GM21786 (cell line): ENCODE data around the gene CHSY3.
A peak's percentile ranks its signal among the peaks of the same experiment; 100 is the strongest.

Experiments used
- ATAC-seq: cut with Tn5 transposase; IDR thresholded peaks from one replicate; pipeline ENCODE4 v1.9.1; 2021; ENCODE audit not compliant: unreplicated experiment

CHSY3 gene

DNA sequence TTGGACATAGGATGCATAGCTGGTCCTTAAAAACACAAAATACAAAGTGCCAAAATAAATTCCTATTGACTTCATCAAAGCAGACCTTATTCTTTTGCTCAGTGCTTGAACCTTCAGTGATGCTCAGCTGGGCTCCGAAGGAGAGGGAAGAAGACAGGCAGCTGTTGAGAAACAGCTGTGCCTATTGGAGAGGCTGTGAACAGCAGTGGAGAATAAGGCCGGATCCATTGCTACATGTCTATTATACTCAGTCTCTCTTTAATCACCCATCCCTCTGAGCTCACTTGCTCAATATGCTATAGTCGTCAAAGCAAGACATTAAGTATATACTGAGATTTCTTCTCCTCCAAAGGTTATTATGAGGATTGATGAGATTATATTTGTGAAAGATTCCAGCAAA lies 174.4 kb downstream of the CHSY3 start:
- ATAC-seq: no peak

DNA sequence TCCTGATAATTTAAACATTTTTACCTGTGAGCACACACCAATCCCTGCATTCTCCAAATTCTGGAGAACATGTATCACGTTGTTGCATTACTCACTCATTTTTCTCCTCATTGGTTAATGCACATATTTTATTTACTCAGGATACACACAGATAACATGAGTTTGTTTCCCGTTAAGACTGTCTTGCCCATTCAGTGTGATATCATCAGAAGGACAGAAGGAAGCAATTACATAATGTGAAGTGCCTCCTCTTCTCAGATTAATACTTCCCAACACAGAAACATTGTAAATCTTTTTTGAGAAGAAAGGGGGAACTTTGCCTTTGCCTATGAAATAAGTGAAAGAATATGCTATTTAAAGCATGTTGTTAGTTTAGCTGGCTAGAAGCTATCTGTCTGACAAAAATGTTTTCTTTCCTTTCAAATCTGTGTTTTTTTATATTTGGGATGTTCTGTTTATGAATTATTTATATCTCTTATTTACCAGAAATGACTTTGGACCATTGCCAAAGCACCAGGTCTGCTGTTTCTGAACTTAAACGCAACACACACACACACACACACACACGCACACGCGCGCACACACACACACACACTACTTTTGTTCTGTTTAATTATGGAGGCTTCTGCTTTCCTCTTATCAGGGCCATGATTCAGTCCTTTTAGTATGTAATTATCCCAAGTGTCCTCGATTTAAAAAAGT lies 186.5 kb downstream of the CHSY3 start:
- ATAC-seq: no peak

DNA sequence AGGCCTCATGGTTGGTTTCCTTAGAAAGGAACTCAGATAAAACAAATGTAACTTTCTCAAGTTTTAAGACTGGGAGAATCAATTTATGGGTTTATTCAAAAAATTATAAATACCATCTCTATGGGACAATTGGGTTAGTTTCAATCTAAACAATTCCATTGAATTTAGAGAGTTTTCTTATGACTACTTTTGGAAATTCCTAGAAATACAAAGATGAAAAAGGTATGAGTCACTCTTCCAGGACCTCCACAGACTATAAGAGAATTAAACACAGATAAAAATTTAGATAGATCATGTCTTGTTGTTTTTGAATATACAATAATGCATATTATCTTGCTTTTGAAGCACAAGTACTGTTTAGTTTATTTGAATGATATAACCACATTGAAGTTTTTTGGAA lies 188.7 kb downstream of the CHSY3 start:
- ATAC-seq: no peak

DNA sequence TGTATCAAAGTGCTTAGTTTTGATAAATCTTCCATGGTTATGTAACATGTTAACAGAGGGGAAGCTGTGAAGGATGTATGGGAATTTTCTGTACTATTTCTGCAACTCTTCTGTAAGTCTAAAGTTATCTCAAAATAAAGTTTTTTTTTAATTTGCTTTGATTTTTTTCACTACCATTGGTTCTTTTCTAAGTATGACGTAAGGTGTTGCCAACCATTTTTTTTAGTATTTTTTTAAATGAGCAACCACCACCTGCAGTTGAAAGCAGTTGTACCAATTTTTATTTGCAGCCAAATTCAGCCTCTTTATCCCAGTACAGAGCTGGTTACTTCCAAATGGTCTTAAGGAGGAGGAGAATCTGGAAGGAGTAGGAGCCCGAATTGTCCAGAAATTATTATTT lies 192.2 kb downstream of the CHSY3 start:
- no peak for ATAC-seq

DNA sequence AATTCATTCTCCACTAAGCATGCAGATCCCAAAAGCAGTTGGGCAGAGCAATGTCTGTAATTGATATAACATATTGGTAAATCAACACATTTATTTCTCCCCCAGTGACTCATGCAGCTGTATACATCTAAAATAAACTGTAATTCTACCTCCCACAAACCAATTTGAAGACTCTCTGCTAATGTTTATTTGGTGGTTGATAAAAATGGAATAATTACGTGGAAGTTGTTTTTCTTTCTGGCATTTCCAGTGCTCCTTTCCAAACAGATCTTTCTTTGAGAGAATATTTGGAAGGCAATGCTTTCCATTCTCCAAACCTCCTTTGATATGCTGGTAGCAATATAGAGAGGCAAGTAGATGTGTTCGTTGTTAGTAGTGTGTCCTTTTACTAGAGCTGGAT lies 194.7 kb downstream of the CHSY3 start:
- ATAC-seq: no peak

DNA sequence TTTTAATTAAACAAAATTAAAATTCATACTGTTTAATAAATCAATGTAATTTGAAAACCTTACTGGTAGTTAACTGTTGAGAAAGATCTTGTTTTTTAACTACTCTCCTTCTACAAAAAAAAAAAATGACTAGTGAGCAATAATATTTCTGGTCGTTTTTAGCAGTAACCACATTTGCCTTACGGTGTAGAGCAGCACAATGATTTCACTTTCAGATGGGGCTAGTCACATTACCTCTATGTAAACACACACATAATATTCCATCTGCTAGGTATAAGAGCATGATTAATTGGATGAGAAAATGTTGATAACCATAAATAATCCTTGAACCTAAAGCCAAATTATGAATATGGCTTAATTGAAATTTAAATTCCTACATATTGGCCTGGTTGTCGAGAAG lies 198.1 kb downstream of the CHSY3 start:
- ATAC-seq: peak; percentile 55

DNA sequence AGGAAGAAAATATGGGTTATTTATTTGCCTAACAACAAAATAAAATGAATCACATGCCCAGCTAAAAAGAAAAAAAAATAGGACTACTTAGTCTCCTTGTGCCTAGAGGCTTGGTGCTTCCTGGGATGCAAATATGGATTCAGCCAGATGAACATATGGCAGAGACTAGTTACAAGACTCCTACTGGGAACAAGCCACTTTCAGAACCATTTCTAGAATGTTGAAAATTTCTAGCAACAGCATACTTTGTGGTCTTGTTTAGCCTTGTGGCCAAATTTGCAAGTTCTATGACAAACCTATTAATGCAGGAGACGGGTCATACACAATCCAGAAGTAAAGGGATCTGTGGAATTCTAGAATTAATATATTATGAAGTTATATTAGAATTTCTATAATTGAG lies 198.7 kb downstream of the CHSY3 start:
- ATAC-seq: no peak

- ATAC-seq: no peak
Measured at GRCh38 chr5:130104895-130105688, 200.8 kb downstream of the CHSY3 start.

DNA sequence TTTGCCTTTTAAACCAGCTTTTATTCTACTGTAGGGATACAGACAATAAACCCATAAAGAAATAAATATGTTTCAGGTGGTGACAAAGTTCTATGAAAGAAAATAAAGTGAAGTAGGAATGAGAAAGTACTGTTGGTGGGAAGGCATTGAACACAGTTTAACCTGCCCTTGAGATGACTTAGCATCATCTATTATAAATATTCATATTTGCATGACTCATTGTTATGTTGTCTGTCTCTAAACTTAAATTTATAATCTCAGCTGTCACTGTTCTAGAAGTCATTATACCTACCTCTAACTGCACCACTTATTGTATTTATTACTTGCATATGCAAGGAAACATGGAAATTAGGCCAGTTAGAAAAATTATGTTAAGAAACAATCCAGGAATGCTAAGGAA lies 202.2 kb downstream of the CHSY3 start:
- no peak for ATAC-seq

DNA sequence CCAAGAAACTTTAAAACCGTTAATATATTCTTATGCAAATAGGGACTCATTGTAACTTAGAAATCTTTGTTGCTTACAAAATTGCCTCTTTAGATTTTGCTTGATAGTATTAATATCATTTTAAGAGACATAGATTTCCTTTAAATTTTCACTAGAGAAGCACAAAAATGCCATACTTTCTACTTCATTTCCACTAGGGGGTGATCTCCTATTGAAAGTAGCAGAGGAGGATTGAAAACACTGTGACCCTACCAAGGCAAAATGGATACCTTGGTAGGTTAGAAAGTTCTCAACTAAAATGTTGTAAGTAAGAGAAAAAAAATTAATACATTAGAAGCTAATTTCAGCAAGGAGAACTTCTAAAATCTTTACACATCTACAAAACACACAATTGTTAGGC lies 204.9 kb downstream of the CHSY3 start:
- peak; percentile 59 for ATAC-seq

DNA sequence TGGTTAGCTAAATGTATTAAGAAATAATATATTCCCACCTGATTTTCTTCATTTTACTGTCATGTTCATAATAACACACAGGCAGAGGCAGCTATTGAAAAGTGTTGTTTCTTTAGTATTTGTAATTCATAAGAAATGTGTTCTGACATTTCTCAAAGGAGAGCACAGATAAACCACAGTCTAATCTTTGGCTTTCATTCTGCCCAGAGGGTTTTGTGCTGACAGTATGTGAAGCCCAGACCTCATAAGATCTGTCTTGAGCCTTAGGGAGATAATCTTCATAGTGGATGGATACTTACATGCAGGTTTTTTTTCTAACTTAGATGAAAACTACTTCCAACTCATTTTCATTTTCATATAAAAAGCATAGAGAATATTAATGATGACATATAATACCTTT lies 206.1 kb downstream of the CHSY3 start:
- ATAC-seq: no peak

GRCh38 chr5:130111746-130112145 lies 207.5 kb downstream of the CHSY3 start:
- no peak for ATAC-seq

DNA sequence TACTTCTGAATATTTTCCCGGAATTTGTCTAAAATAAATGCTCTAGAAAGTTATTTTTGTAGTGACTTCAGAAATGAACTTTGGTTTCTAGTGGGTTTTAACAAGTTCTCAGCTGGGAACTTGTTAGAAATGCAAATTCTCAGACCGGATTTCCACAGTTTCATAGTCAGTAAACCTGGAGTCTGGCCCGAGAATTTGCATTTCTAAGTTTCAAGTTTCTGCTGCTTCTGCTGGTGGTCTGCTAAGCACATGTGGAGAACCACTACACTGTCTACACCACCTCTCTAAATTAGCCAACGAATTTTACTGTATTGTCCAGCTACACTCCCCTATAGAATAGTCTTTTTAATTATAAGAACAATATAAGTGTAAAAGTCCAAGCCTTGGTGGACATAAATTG lies 208.0 kb downstream of the CHSY3 start:
- peak; percentile 68 for ATAC-seq

DNA sequence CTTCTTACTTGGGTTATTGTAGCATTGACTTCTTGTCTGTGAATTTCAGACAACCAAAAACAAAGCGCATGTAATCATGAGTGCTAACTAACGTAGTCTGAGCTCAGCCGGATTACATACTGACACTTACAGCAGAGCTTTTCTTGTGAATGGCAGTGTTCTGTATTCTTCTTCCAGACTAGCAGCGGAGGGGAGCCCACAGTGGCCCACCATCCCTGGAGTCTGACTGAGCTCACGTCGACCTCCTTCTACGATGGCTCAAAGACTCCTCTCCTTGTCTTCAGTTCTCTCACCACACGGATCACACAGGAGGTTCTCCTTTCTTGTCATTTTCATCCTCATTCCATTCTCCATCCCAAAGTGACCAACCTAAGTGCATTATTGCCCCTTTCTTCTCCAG lies 211.4 kb downstream of the CHSY3 start:
- no peak for ATAC-seq

- no peak for ATAC-seq
Measured at GRCh38 chr5:130116462-130116861, 212.2 kb downstream of the CHSY3 start.

DNA sequence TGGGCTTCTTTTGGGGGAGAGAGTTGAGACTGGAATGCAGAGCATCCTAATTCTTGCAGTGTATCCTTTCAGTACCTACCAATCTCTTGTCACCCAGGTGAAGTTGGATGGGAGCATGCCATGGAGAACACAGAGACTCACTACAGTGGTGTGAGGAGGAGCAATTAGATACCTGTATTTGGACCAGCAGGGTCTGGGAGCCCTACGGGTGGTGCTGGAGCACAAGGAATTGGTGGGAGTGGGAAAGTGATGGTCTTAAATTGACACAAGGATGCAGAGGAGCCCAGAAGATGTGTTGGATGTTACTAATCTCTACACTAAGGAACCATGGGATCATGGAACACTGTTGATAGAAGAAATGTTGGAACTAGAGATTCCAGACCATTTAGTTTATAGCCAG lies 212.7 kb downstream of the CHSY3 start:
- ATAC-seq: no peak

DNA sequence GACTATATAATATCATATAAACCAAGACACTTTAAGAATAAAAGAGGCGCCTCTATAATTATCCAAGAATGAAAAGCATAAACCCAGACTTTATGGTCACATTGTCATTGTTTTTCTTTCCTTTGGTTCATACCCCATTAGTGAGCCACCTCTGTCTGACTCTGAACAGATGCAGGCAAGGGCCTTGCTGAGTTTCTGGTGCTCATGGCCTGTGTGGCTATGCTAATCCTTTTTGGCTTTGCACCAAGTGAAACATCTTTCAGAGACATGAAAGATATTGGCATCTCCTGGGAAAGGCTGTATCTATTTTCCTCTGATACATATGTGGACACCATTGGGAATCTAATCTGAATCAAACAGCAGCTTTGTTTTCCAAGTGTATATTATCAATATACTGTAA lies 222.5 kb downstream of the CHSY3 start:
- no peak for ATAC-seq

GRCh38 chr5:130135506-130135905 lies 231.2 kb downstream of the CHSY3 start:
- no peak for ATAC-seq

- no peak for ATAC-seq
Measured at GRCh38 chr5:130136300-130136699, 232.0 kb downstream of the CHSY3 start.

DNA sequence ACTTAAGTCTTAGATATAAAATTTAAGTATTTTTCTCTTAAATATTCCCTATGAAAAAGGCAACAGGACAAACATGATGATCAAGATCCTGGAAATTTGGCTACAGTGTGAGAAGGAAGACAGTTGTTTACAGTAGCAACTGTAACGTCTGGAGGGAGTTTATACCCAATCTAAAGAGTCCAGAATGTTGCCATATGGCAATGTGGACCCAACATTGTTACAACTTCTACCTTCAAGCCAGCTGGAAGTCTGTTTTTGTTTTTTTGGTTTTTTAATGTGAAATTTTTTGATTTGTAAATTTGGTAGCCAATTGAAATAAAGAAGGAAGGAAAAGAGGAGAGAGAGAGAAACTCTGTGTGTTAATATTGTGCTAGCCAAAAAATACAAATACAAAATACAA lies 233.4 kb downstream of the CHSY3 start:
- no peak for ATAC-seq

- ATAC-seq: no peak
Measured at GRCh38 chr5:130138406-130139045, 234.3 kb downstream of the CHSY3 start.

DNA sequence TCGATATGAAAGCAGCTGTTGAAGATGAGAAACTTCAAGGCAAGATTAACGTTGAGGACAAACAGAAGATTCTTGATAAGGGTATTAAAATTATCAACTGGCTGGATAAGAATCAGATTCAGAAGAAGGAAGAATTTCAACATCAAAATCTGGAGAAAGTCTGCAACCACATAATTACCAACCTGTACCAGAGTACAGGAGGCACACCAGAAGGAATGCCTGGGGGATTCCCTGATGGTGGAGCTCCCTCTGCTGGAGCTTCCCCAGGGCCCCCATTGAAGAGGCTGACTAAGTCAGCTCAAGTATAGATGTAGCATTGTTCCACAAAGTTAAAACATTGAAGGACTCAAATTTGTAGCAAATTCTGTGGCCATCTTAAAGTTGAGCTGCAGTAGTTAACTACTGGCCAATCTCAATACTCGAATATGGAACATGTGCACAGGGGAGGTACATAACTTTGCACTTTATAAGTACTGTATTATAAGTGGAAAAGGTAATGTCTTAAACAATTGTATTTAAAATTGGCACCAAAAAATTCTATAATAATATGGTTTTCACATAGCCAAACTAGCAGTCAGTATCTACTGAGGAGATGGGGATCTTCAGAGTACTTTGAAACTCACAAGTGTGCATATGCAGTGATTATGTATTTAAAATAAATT lies 237.5 kb downstream of the CHSY3 start:
- ATAC-seq: peak; percentile 60
